Measurements from ENCODE around the gene IGFBP3.

IGFBP3 gene

DNA sequence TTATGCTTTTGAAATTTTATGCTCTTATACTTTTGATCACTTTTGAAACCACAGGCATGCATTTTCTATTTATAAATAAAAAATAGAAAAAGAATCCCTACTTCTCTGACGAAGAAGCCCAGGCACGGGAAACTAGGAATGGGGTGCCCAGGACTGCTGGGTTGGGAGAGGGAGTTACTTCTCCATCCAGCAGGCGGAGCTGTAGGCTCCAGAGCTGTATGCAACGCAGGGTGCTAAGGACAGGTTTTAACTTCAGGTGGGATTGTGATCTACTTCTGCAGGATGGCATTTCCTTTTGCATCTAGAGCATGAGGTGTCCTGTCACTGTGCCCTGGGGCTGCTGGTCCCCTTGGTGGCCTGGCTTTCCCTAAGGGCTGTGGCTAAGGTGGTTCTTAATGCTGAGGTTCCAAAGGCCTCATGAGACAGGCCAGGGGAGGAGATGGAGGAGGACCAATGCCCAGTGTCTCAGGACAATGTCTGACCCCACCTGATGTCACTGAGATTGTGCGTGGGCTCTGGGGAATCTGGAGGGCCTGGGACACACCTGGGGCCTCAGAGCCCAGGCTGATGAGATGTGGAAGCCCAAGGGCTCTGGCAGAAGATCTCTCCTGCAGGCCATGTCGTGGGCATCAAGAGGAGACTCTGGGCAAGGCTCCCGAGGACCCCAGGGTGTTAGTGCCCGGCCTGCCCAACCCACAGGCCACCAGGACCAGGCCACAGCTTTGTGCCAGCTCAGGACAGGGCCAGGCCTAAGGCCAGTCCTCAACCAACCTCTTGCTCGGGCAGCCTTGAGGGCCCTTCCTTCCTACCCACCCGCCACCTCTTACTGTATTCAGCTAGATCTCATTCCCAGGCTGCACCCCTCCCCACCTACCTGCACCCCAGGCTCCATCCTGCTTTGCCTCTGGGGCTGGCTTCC lies 48.7 kb downstream of the IGFBP3 start:
- no peak for DNase-seq (ENCODE audit: low read depth)

DNA sequence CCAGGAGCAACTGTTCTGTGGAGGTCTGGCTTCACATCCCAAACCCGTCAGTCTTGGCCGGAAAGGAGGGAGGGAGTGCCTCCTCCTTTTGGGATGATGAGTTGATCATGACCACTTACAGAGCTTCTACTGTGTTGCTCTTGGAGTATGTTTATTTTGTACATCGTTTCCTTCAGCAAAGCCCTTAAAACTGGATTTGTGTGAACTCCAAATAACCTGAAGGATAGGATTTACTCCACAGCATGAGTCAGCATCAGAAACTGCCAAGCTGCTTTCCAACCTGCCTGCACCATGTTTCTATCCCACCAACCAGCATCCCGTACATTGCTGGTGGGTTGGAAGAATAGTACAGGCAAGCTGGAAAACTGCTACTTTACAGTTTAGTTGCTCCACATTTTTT lies 51.6 kb downstream of the IGFBP3 start:
- DNase-seq (ENCODE audit: low read depth): no peak

DNA sequence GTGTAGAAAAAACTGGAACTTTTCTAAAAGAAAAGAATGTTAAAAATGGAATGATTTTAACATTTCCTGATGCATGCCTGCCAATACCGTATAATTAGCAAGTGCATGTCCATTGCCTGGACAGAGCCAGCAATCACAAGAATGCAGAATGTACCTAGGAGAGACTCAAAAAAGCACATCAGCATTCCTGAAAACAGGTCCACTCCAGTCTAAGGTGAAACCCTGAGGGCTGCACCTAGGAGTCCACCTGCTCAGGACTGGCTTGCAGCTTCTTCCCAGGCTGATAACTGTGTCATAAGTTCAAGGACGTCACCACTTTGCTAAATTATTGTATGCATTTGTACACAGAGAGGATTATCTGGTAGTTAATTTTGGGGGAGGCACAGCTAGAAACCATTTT lies 53.6 kb downstream of the IGFBP3 start:
- no peak for DNase-seq (ENCODE audit: low read depth)

DNA sequence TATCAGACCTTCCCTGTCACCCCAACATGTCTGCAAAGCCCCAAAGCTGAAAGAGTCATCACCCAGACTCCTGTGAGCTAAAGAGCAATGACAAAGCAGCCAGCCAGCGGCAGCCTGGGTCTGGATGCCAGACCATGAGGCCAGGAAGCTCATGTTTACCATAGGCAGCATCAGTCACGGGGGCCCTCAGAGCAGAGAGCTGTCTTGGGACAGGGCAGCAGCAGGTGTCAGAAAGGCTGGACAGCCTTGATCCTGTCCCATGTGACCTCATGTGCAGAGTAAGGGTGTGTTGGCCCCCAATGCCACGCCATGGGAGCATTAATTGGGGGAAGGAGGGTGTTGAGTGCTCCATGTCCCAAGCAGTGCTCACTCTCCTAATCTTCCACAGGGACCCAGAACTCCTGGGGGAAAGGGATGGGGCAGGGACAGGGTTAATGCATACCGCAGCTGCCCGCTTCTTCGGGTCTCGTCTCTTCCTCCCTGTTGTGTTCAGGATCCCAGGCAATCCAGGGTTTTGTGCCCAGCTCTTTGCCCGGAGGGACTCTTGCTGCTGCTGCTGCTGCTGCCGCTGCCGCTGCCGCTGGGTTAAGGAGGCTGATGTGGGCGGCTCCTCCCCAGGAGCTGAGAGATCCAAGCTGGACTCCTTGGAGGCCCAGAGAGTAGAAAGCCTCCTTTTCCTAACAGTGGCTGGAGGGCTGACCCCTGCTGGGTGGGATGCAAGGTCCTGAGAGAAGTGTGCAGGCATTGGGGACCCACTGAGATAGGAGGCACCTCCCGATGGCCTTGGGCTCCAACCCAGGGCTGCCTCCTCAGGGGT lies 55.3 kb downstream of the IGFBP3 start:
- DNase-seq (ENCODE audit: low read depth): no peak

DNA sequence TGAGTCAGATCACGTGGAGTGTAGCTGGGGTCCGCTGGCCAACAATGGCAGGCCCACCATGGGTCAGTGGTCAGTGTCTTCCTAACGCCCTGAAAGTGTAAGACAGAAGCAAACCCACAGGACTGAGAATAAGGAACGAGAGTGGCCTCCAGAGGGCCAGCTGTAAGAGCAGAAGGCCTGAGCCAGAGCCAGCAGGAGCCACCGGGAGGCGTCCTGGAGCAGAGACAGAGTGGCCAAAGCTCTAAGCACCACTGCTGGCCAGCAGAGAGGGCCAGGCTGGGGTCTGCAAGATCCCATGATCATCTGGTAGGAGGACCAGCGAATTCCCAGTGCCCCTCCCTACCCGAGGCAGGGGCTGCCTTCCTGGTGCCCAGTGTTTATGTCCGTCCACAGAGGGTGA lies 57.4 kb downstream of the IGFBP3 start:
- no peak for DNase-seq (ENCODE audit: low read depth)

Measured in activated T-cell treated with anti-CD3 and anti-CD28 coated beads for 24 hours (primary cell).